A549 treated with ZK216348 at 1 μM for 4 hours (cell line): ENCODE data around the gene DST. TPM values are rescaled to one million over a fixed set of nuclear protein-coding genes. Genes with fewer than 3 reads are reported as not detected.

ENCODE experiments used
- total RNA-seq: library from RNA; stranded (reverse); fragments of 200-300 nt; extraction: Qiagen RNA extraction; gene quantifications from 5 replicates; pipeline ENCODE4 v1.2.3, GENCODE V29; 2022; ENCODE audit warnings: low read depth

DST gene
- 52.8 to 60.7 TPM (median 57.0 TPM) in 5 replicates for total RNA-seq

GRCh38 chr6:56642366-56643261 lies at the start of gene DST:
DST (minus strand) TSS chr6:56642889.

